Neural progenitor cell (in vitro differentiated cells): ENCODE results near the gene ADCY1.
"Not testable (repeated sequence)": the region's sequence is repeated elsewhere in the genome, so short reads cannot be mapped to it uniquely, and the experiment has no call there.

Experiments
- CTCF ChIP-seq: fragments of 200-600 bp; sonication (generic); IDR thresholded peaks from 2 replicates; pipeline ENCODE4 v1.5.1; 2017; ENCODE audit warnings: antibody characterized with exemption, mild to moderate bottlenecking
- EZH2phosphoT487 ChIP-seq: fragments of 200-600 bp; sonication (generic); IDR thresholded peaks from 2 replicates; pipeline ENCODE4 v1.6.1; 2017; ENCODE audit warnings: antibody characterized with exemption

GRCh38 chr7:45545105-45545710 is 29.0 kb upstream of the ADCY1 start:
- TF ChIP-seq CTCF, EZH2phosphoT487: not testable (repeated sequence)
